CD4-positive, alpha-beta T cell treated with Interleukin-17A for 4 hours (primary cell): ENCODE data around the gene ANGPTL4.
A peak's percentile ranks its signal among the peaks of the same experiment; 100 is the strongest.
"Not testable (repeated sequence)": the region's sequence is repeated elsewhere in the genome, so short reads cannot be mapped to it uniquely, and the experiment has no call there.

Experiments
- DNase-seq: peaks from one replicate; pipeline ENCODE4 v3.0.0-alpha.2; 2020; ENCODE audit warnings: mixed read lengths

Gene ANGPTL4

DNA sequence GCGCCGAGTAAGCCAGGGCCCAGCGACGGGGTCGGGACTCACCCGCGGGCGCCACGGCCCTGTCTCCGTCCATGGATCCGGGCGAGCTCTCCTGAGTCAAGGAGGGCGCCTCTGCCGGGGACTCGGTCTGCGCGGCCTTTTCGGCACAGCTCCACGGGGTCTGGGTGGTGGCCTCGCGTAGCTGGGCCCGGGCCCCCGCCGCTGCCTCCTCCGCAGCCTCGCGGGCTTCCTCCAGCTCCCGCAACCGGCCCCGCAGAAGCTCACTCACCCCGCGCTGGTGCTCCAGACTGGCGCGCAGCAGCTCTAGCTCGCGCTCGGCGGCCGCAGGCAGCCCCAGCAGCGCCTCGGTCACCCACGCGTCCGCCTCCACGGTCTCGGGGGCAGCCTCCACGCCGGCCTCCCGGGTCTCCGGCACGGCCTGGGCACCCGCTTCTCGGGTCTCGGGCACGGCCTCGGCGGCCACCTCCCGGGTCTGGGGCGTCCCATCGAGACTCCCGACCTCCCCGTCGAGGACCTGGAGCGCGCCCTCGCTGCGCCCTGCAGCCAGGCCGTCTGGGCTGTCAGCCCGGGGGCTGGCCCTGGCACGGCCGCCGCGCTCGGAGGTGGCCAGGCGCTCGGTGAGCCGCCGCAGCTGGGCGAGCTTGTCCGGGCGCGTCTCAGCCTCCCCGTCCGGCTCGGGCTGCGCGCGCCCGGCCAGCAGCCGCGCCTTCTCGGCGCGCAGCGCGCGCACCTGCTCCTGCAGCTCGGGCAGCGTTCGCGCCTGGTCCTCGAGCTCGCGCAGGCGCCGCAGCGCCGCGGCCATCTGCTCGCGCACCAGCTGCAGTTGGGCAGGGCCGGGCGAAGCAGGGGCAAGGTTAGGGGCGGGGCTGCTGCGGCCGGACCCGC lies 29.3 kb upstream of the ANGPTL4 start:
- DNase-seq = no peak

DNA sequence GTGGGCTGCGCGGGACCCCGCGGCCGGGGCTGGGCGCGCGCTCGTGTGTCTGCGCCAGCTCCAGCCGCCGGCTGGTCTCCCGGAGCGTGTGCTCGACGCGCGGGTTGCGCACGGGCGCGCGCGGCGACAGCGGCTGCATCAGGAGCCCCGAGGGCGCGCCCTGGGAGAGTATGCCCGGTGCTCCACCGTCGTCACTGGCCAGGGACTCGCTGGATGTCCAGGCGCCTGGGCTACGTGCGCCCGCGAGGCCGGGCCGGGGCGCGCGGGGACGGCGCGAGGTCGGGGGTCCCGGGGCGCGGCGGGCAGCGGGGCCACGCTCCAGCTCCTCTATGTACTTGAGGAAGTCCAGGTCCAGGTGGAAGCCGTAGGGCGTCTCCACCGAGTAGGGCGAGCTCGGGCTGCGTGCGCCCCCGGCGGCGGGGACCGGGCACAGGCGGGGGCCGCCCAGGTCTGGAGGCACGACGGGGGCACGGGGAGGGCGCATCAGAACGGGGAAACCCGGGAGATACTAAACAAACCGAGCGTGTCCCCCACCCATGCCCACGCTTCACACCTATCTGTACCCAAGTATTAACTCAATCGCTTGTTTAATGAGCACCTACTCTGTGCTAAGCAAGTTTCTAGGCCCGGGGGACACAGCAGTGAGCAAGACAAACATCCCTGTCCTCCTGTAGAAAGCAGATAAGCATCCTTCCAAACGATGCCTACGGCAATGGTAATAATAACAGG lies 28.4 kb upstream of the ANGPTL4 start:
- DNase-seq = peak; percentile 27

DNA sequence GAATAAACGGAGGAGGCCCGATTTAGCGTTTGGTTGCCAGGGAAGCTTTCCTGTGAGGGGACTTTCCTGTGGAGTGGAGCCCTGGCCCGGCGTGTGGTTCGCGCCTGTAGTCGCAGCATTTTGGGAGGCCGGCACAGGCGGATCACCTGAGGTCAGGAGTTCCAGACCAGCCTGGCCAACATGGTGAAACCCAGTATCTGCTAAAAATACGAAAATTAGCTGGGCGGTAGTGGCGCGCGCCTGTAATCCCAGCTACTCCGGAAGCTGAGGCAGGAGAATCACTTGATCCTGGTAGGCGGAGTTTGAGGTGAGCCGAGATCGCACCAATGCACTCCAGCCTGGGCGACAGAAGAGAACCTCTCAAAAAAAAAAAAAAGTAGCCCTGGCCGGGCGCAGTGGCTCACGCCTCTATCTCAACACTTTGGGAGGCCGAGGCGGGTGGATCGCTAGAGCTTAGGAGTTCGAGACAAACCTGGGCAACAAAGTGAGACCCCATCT lies 27.8 kb upstream of the ANGPTL4 start:
- no peak for DNase-seq

DNA sequence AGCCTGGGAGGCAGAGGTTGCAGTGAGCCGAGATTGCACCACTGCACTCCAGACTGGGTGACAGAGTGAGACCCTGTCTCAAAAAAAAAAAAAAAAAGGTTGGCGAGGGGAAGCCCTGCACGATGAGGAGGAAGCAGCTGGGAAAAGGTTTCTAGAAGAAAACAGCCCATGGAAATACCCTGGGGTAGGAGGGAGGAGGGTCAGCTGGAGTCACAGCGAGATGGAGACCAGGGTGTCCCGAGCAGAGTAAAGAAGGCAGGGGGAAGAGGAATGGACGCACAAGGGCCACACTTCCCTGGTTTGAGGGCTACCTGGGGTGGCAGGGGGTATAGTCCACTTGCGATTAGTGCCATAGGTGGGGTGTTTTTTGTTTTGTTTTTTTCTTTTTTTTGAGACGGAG lies 27.3 kb upstream of the ANGPTL4 start:
- DNase-seq = no peak

DNA sequence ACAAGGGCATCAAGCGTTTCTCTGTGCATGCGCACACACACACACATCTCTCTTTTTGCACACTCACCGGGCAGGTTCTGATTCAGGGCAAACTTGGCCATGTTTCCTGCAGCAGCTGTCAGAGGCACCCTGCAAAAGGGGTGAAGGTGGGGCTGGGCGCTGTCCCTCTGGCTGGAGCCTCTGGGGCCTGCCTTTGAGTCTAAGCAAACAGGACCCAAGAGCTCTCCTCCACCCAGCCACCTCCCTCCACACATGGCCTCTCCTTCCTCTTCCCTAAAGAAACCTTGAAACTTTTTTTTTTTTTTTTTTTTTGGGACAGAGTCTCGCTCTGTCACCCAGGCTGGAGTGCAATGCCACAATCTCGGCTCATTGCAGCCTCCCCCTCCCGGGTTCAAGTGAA lies 26.2 kb upstream of the ANGPTL4 start:
- DNase-seq = no peak

DNA sequence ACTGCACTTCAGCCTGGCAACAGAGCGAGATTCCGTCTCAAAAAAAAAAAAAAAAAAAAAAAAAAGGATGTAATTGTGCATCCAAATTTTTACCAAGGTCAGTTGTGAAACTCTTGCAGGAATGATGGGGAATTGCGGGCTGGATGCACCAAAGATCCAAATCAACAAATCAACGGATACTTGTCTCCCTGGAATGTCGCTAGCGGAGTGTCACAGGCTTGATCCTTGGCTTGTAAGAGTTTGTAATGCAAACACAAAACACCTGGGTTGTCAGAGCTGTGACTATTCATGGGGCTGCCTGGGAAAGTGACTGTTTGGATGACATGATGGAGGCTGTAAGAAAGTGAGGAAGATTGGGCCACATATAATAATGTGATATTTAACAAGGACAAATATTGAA lies 25.1 kb upstream of the ANGPTL4 start:
- DNase-seq = no peak

DNA sequence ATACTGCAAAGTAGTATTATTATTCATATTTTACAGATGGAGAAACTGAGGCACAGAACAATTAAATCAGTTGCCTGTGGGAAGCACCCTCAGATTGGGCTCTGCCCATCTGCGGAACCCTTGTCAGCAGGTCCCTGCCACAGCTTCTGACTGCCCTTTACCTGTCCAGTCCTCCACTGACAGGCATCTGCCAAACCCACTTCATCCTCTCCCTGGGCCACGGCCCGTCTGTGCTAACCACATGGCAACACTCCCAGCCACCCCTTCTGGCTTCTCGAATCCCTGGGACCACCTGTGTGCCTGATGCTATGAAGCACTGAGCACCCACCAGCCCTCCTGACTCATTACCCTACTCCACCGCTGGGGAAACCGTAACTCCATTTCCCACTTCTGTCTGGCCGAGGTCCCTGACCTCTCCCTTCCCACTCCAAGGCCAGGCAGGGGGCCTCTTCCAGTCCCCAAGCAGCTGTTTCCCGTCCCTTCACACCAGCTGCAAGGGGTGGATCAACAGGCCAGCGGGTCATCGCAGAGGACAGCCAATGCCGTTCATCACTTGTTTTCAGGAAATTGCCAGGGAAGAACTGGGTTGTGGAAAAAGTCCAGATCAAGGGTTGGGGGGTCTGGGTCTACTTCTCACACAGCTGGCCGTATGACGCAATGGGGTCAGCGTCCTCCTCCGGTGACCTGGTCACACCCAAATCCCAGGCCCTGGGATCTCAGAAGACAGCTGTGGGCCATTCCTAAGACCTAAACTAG lies 23.4 kb upstream of the ANGPTL4 start:
- no peak for DNase-seq

DNA sequence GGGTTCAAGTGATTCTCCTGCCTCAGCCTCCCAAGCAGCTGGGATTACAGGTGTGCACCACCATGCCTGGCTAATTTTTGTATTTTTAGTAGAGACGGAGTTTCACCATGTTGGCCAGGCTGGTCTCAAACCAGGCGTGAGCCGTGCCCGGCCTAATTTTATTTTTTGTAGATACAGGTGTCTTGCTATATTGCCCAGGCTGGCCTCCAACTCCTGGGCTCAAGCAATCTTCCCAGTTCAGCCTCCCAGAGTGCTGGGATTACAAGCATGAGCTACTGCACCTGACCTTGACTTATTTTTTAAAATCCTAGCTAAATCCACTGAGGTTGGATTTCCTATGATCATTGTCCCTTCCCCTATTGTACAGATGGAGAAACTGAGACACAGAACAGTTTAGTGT lies 22.5 kb upstream of the ANGPTL4 start:
- not testable (repeated sequence) for DNase-seq

DNA sequence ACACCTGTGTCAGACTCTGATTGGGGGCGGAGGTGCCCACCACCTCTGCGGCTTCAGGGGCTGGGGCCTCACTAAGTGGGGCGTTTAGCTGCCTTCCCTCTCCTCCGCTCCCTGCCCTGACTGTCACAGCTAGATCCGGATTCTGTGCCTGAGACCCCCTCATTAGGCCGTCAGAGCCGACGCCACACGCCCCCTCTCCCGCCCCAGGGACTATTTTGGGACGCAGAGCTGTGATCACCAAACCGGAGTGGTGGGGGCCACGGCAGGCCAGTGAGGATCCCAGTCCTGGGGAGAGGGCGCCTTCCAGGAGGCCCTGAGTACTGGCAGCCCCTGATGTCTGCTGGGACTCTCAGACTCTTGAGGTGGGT lies 21.7 kb upstream of the ANGPTL4 start:
- no peak for DNase-seq

DNA sequence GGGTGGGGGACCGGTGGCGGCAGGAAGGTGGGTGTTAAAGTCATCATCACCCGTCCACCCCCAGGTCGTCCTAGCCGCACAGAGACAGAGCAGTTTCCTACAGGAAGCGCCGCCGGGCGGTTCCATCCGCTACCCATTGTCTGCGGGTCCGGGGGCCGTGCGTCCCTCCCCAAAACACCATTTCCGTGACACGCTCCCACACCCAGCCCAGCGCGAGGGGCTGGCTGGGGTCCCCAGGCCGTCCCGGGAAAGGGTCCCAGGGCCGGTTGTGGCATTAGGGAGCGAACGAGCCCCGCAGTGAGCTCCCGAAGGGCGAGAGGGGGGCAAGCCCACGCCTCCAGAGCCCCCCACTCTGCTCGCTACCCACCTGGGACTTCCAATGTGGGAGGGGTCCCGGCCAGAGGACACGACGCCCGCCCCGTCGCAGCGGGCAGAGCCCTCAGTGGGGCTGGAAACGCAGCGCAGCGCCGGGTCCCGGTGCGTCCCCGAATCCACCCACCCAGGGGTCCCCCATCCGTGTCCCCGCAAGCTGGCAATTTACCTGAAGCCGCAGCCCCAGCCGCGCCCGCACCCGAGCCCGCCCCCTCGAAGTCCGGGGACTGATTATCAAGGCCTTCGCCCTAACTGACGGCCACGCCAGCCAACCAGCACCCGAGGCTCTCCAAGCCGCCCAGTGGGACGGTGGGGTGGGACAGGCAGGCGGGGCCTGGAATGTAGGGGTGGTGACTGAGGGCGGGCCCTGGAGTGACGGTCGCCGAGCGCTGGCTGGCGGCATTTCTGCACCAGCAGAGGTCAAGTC lies 21.1 kb upstream of the ANGPTL4 start, which contains the start of gene KANK3:
Gene KANK3 (minus strand): TSS at position 579 of the 799 bp plus-strand sequence. CDS start 5,434 bp downstream, outside the sequence.
- DNase-seq = peak; percentile 94

DNA sequence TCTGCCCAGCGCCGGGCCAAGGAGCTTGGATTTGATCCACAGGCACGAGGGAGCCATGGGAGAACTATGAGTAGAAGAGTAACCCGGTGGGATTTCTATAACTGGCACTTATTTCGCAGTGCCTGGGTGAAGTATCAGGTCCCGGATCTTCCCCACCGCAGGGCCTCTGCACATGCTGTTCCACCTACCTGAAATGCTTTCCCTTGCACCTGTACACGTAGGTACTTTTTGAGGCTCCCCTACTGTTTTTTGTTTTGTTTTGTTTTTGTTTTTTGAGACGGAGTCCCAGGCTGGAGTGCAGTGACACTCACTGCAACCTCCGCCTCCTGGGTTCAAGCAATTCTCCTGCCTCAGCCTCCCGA lies 20.5 kb upstream of the ANGPTL4 start:
- no peak for DNase-seq

DNA sequence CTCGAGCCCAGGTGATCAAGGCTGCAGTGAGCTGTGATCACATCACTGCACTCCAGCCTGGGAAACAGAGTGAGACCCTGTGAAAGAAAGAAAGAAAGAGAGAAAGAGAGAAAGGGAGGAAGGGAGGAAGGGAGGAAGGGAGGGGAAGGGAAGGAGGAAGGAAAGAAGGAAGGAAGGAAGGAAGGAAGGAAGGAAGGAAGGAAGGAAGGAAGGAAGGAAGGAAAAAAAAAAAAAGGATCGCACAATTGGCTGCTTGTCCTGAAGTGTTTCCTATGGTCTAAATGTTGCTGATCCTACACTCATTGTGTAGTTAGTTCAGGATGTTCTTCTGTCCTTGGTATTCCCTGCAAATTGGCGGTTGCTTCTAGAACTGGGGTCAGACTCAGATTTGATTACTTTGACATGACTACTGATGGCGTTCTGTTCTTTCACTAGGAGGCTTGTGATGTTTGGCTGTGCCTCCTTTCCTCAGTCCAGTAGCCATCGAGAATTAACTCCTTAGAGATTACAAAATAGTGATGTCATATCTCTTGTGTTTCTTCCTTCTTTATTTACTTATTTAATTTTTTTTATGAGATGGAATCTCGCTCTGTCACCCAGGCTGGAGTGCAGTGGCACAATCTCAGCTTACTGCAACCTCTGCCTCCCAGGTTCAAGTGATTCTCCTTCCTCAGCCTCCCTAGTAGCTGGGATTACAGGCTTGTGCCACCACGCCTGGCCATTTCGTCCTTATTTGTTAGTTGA lies 14.2 kb upstream of the ANGPTL4 start:
- DNase-seq = not testable (repeated sequence)

DNA sequence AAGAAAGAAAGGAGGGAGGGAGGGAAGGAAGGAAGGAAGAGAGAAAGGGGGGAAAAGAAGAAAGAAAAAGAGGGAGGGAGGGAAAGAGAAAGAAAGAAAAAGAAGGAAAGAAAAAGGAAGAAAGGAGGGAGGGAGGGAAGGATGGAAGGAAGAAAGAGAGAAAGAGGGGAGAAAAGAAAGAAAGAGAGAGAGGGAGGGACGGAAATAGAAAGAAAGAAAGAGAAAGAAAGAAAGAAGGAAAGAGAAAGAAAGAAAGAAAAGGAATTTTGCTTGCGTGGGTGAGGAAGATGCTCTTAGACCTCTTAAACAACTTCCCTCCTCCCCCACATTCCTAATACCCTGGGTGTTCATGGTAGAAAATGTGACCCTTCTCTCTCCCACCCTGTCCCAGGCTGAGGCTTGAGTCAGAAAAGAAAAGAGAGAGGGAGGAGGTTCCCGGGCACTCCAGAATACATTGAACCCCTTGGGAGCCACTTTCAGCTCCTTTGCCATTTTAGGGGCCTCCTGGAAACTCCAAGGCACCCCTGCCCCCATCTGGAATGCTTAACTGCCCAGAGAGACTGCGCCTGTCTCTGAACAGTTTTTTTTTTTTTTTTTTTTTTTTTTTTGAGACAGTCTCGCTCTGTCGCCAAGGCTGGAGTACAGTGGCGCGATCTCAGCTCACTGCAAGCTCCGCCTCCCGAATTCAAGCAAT lies 11.7 kb upstream of the ANGPTL4 start:
- no peak for DNase-seq

DNA sequence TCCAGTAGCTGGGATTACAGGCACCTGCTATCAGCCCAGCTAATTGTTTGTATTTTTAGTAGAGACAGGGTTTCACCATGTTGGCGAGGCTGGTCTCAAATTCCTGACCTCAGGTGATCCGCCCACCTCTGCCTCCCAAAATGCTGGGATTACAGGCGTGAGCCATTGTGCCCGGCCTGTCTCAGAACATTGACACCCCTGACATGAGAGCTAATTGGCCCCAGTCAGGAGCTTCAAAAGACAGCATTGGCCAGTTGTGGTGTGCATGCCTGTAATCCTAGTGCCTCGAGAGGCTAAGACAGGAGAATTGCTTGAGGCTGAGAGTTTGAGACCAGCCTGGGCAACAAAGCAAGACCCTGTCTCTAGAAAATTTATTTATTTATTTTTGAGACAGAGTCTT lies 11.1 kb upstream of the ANGPTL4 start:
- DNase-seq = not testable (repeated sequence)

DNA sequence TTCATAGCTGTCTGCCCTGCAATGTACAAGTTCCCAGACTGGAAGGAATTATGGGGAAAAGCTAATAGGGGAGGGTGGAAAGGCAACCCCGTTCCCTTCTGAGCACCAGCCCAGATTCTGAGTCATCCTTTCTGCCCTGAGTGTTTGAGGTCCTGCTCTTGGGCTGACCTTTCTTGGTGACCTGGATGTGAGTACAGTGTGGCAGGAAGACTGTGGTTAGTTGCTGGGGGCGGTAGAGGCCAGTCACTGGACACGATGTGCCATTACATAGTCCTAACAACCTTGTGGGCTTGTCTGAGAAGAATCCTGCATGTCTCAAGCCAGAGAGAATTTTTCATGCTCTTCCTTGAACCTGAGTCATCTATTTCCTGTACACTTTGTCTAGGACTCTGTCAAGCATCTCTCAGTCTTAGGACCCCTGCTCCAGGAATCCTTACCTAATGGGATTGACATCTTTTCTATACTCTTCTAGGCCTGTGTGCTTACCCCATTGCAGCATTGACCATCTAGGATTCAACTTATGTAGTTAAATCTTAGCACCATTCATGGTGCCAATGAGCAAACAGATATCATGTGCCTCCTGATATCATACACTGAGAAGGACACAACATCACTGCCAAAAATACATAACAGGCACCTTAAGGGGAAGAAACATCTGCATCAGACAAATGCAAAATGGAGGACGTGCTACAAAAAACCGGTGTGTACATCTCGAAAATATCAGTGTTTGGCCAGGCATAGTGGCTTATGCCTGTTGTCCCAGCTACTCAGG lies 8.1 kb upstream of the ANGPTL4 start:
- no peak for DNase-seq

DNA sequence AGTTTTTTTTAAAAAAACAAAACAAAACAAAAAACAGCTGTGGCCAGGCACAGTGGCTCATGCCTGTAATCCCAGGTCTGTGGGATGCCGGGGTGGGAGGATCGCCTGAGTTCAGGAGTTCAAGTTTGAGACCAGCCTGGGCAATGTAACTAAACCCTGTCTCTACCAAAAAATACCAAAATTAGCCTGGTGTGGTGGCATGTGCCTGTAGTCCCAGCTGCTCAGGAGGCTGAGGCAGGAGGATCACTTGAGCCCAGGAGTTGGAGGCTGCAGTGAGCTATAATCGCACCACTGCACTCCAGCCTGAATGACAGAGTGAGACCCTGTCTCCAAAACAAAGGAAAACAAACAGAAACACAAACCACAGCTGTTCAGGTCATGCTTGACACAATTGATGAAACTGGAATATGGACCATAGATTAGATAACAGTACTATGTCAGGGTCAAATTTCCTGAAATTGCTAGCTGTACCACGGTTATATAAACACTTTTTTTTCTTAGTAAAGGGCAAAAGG lies 6.9 kb upstream of the ANGPTL4 start:
- DNase-seq = no peak

DNA sequence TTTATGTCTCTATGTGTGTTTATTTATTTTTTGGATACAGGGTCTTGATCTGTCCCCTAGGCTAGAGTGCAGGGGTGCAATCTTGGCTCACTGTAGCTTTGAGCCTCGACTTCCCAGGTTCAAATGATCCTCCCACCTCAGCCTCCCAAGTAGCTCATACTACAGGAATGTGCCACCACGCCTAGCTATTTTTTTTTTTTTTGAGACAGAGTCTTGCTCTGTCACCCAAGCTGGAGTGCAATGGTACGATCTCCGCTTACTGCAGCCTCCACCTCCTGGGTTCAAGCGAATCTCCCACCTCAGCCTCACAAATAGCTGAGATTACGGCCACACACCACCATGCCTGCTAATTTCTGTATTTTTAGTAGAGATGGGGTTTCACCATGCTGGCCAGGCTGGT lies 5.0 kb upstream of the ANGPTL4 start:
- no peak for DNase-seq

DNA sequence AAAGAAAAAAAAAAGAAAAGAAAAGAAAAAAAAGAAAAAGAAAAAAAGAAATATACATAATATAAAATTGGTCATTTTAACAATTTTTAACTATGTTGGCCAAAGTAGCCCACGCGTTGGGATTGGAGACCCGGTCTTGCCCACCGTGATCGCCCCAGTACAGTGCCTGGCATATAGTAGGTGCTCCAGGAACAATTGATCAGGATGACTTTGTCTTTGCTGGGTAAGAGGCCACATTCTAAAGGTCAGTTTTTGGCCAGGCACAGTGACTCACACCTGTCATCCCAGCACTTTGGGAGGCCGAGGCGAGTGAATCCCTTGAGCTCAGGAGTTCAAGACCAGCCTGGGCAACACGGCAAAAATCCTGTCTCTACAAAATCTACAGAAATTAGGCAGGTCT lies 3.8 kb upstream of the ANGPTL4 start:
- DNase-seq = no peak

DNA sequence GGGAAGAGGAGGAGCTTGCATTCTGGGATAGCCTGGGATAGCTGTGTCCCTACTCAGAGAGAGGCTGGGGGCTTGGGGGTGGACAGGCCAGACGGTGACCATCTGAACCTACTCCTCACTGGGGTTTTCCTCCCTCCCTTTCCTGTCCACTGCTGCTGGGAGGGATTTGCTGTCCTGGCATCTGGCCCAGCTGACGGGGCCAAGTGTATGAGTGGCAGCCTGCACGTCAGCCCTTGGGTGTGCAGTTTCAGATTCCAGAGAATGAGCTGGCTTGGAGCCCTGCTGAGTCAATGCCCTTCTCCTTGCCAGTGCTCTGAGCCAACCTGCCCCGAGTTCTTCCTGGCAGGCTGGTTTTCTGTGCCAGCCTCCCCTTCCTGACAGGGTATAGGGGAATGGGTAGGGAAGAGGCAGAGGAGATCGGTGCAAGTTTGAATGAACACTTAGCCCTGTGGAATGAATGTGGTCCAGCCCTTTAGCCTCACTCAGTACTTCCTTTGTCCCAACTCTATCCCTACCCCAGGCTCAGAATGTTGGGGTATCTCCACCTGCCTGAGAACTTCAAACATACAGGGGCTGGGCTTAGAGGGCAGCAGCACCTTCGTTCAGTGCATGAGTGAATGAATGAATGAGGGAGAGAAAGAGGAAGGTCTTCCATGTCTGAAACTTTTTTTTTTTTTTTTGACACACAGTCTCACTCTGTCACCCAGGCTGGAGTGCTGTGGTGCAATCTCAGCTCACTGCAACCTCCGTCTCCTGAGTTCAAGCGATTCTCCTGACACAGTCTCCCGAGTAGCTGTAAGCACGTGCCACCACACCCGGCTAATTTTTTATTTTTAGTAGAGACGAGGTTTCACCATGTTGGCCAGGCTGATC lies 1.8 kb upstream of the ANGPTL4 start:
- DNase-seq = no peak
